HepG2 (cell line): ENCODE data around the gene WDR26. TPM values are rescaled to one million over a fixed set of nuclear protein-coding genes. Genes with fewer than 3 reads are reported as not detected.

Experiments used
- polyA plus RNA-seq, 8 experiments: library from polyadenylated mRNA; depleted of rRNA in 3 of 8; stranded (reverse) in 7 of 8; unstranded in 1 of 8; fragments of >200 nt; fragmentation: Illumina TruSeq in 4 of 8; extraction: Trizol in 4 of 8; gene quantifications; 2 replicates each; pipeline versions ENCODE4 v1.2.1 to v1.2.3, GENCODE V29; 2011 to 2016; ENCODE audit warnings: low read depth in 4 of 8, missing spikeins in 1 of 8, mixed read lengths in 1 of 8; ENCODE audit not compliant: insufficient read depth in 1 of 8
- total RNA-seq, 5 experiments: library from RNA; depleted of rRNA; stranded (reverse); fragments of >200 nt; fragmentation: Illumina TruSeq; extraction: Trizol; gene quantifications; 2 replicates each; pipeline ENCODE4 v1.2.3, GENCODE V29; 2016; ENCODE audit warnings: low read depth in 1 of 5
- TF ChIP-seq, protein P1 (sequence below): sonication (generic); formaldehyde crosslinking; conservative IDR thresholded peaks from 2 replicates; pipeline ENCODE4 v1.4.0; 2020; ENCODE audit warnings: mild to moderate bottlenecking, missing genetic modification reagents, moderate library complexity
- TF ChIP-seq, protein P2 (sequence below): sonication (generic); formaldehyde crosslinking; IDR thresholded peaks from 2 replicates; pipeline ENCODE4 v1.4.0; 2020; ENCODE audit warnings: mild to moderate bottlenecking, missing genetic modification reagents

Gene WDR26
- total and polyA plus RNA-seq, 2 of the 13 experiments (the other 11 are each of a cell fraction or from before 2014, with no cell fraction given): 13.2 to 23.7 TPM

DNA sequence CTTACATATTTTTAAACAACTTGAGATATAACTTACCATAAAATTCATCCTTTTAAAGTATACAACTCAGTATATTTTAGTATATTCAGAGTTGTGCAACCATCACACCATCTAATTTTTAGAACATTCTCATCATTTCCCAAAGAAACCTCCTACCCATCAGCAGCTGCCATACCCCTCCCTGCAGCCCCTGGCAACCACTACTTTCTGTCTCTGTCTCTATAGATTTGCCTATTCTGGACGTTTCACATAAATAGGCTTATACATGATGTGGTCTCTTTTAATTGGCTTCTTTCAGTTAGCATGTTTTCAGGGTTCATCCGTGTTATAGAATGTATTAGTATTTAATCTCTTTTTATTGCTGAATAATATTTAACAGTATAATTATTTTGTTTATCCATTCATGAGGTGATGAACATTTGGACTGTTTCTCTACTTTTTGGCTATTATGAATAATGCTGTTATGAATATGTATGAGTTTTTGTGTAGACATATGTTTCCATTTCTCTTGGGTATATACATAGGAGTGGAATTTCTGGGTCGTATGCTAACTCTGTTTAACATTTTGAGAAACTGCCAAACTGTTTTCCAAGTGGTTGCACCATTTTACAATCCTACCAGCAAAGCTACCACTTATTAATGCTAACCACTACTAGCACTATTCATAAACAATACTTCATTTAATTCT, 29.5 kb downstream of the WDR26 start (continued):
- TF ChIP-seq, protein P1, sequence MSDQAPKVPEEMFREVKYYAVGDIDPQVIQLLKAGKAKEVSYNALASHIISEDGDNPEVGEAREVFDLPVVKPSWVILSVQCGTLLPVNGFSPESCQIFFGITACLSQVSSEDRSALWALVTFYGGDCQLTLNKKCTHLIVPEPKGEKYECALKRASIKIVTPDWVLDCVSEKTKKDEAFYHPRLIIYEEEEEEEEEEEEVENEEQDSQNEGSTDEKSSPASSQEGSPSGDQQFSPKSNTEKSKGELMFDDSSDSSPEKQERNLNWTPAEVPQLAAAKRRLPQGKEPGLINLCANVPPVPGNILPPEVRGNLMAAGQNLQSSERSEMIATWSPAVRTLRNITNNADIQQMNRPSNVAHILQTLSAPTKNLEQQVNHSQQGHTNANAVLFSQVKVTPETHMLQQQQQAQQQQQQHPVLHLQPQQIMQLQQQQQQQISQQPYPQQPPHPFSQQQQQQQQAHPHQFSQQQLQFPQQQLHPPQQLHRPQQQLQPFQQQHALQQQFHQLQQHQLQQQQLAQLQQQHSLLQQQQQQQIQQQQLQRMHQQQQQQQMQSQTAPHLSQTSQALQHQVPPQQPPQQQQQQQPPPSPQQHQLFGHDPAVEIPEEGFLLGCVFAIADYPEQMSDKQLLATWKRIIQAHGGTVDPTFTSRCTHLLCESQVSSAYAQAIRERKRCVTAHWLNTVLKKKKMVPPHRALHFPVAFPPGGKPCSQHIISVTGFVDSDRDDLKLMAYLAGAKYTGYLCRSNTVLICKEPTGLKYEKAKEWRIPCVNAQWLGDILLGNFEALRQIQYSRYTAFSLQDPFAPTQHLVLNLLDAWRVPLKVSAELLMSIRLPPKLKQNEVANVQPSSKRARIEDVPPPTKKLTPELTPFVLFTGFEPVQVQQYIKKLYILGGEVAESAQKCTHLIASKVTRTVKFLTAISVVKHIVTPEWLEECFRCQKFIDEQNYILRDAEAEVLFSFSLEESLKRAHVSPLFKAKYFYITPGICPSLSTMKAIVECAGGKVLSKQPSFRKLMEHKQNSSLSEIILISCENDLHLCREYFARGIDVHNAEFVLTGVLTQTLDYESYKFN: no peak
- TF ChIP-seq, protein P2, sequence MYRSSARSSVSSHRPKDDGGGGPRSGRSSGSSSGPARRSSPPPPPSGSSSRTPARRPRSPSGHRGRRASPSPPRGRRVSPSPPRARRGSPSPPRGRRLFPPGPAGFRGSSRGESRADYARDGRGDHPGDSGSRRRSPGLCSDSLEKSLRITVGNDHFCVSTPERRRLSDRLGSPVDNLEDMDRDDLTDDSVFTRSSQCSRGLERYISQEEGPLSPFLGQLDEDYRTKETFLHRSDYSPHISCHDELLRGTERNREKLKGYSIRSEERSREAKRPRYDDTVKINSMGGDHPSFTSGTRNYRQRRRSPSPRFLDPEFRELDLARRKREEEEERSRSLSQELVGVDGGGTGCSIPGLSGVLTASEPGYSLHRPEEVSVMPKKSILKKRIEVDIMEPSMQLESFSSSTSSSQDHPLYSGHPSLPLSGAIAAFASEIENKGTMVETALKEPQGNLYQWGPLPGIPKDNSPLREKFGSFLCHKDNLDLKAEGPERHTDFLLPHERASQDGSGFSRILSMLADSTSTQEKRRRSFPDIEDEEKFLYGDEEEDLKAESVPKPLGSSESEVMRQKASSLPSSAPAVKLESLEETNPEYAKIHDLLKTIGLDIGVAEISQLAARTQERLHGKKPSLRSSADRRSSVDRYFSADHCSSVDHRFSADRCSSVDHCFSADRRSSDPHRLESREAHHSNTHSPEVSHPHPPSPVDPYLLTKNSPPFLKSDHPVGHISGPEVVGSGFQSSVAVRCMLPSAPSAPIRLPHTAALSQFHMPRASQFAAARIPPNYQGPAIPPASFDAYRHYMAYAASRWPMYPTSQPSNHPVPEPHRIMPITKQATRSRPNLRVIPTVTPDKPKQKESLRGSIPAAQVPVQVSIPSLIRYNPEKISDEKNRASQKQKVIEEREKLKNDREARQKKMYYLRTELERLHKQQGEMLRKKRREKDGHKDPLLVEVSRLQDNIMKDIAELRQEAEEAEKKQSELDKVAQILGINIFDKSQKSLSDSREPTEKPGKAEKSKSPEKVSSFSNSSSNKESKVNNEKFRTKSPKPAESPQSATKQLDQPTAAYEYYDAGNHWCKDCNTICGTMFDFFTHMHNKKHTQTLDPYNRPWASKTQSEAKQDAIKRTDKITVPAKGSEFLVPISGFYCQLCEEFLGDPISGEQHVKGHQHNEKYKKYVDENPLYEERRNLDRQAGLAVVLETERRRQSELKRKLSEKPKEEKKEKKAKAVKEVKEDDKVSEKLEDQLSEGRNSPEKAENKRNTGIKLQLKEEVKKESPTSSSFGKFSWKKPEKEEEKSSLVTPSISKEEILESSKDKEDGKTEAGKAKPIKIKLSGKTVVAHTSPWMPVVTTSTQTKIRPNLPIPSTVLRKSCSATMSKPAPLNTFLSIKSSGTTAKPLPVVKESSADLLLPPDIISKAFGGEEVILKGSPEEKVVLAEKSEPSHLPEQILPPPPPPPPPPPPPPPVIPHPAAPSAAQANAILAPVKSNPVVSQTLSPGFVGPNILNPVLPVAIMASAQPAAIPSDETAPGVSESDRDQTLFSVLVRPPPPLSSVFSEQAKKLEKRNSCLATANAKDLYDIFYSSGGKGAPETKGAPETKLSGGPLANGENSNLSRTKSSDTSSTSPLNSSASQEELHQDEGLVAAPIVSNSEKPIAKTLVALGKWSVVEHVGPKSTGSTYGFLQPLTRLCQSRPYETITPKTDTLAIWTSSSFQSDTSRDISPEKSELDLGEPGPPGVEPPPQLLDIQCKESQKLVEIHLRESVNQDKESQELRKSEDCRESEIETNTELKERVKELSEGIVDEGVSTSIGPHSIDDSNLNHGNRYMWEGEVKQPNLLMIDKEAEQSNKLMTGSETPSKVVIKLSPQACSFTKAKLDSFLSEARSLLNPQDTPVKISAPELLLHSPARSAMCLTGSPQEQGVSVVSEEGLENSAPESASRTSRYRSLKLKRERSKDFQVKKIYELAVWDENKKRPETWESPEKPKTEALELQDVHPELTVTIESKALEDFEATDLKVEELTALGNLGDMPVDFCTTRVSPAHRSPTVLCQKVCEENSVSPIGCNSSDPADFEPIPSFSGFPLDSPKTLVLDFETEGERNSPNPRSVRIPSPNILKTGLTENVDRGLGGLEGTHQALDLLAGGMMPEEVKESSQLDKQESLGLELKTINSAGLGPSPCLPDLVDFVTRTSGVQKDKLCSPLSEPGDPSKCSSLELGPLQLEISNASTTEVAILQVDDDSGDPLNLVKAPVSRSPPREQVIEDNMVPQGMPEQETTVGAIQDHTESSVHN (CRISPR knock-in tag): no peak
- TF ChIP-seq, all 625 proteins: peak for 0
